SU-DHL-6 (cell line): ENCODE results near the gene ADPGK.

Source experiments
- EZH2phosphoT487 ChIP-seq: fragments of 200-600 bp; sonication (generic), shearing (Covaris generic); conservative IDR thresholded peaks from 2 replicates; pipeline ENCODE4 v1.6.1; 2018; ENCODE audit warnings: mild to moderate bottlenecking, antibody characterized with exemption, low read length, moderate library complexity, mixed read lengths
- TF ChIP-seq, protein P1 (sequence below): fragments of 200-600 bp; sonication (generic); IDR thresholded peaks from one replicate; pipeline ENCODE4 v1.5.1; 2017; ENCODE audit warnings: antibody characterized with exemption, mild to moderate bottlenecking, low read length, moderate library complexity; ENCODE audit not compliant: insufficient read depth, poor library complexity, severe bottlenecking

GRCh38 chr15:72800833-72801481 is 17.4 kb upstream of the ADPGK start:
- TF ChIP-seq, protein P1, sequence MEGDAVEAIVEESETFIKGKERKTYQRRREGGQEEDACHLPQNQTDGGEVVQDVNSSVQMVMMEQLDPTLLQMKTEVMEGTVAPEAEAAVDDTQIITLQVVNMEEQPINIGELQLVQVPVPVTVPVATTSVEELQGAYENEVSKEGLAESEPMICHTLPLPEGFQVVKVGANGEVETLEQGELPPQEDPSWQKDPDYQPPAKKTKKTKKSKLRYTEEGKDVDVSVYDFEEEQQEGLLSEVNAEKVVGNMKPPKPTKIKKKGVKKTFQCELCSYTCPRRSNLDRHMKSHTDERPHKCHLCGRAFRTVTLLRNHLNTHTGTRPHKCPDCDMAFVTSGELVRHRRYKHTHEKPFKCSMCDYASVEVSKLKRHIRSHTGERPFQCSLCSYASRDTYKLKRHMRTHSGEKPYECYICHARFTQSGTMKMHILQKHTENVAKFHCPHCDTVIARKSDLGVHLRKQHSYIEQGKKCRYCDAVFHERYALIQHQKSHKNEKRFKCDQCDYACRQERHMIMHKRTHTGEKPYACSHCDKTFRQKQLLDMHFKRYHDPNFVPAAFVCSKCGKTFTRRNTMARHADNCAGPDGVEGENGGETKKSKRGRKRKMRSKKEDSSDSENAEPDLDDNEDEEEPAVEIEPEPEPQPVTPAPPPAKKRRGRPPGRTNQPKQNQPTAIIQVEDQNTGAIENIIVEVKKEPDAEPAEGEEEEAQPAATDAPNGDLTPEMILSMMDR = no peak
- no peak for TF ChIP-seq EZH2phosphoT487
